HCT116 (cell line): ENCODE data around the gene SPDYE18.
"Not testable (repeated sequence)": the region's sequence is repeated elsewhere in the genome, so short reads cannot be mapped to it uniquely, and the experiment has no call there.

Experiments
- CEBPB ChIP-seq: IDR thresholded peaks from 2 replicates; pipeline ENCODE4 v1.6.1; 2012; ENCODE audit warnings: low read depth
- EZH2 ChIP-seq: fragments of 200-600 bp; sonication (generic); IDR thresholded peaks from 2 replicates; pipeline ENCODE4 v1.6.1; 2017; ENCODE audit warnings: antibody characterized with exemption, mixed run types
- FOSL1 ChIP-seq: IDR thresholded peaks from 2 replicates; pipeline ENCODE4 v1.6.1; 2012; ENCODE audit warnings: low read depth
- POLR2A ChIP-seq: IDR thresholded peaks from 2 replicates; pipeline ENCODE4 v1.7.0; 2011; ENCODE audit warnings: borderline replicate concordance; ENCODE audit not compliant: insufficient read depth, insufficient read length; ENCODE audit errors: extremely low read depth
- POLR2AphosphoS5 ChIP-seq: IDR thresholded peaks from 2 replicates; pipeline ENCODE4 v1.6.1; 2011; ENCODE audit warnings: mild to moderate bottlenecking, low read depth, low read length, moderate library complexity
- RAD21 ChIP-seq: IDR thresholded peaks from 2 replicates; pipeline ENCODE4 v1.6.1; 2012; ENCODE audit warnings: low read depth, mild to moderate bottlenecking
- SIN3A ChIP-seq: IDR thresholded peaks from 2 replicates; pipeline ENCODE4 v1.6.1; 2012; ENCODE audit warnings: low read depth
- SP1 ChIP-seq: IDR thresholded peaks from 2 replicates; pipeline ENCODE4 v1.6.1; 2012; ENCODE audit warnings: low read depth
- YY1 ChIP-seq: IDR thresholded peaks from 2 replicates; pipeline ENCODE4 v1.6.1; 2011; ENCODE audit warnings: low read length, low read depth, moderate library complexity, mild to moderate bottlenecking; ENCODE audit not compliant: insufficient replicate concordance; ENCODE audit errors: extremely low read depth
- TF ChIP-seq, protein P1 (sequence below), 3 experiments: fragments of 200-600 bp in 1 of 3; sonication (generic) in 1 of 3; IDR thresholded peaks in 2 of 3; conservative IDR thresholded peaks in 1 of 3; 2 replicates each; pipeline ENCODE4 v1.5.1; 2012 to 2017; ENCODE audit warnings: low read depth in 2 of 3, low read length in 2 of 3, antibody characterized with exemption in 1 of 3, borderline replicate concordance in 1 of 3, control low read depth in 1 of 3, mild to moderate bottlenecking in 1 of 3, mixed read lengths in 1 of 3, mixed run types in 1 of 3, moderate library complexity in 1 of 3; ENCODE audit not compliant: insufficient read depth in 1 of 3
- TF ChIP-seq, protein P2 (sequence below): IDR thresholded peaks from 2 replicates; pipeline ENCODE4 v1.6.1; 2012; ENCODE audit warnings: low read depth

DNA sequence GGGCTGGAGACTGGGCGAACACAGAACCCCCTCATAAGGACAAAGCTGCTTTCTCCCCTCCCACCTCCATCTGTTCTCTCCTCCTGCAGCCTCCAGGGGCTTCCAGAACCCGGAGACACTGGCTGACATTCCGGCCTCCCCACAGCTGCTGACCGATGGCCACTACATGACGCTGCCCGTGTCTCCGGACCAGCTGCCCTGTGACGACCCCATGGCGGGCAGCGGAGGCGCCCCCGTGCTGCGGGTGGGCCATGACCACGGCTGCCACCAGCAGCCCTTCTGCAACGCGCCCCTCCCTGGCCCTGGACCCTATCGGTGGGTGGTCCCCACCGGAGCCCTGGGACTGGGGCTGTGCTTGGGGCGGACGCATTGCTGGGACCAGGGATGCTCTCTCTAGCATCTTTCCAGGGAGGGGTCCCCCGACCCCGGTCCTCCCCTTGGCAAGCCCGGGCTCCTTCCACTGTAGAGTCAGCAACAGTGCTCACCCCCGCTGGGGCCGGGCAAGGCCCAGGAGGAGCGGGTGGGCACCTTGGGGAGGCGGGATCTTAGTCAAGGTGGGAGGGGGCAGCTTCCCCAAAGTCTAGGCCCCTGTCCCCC, 56.8 kb downstream of the SPDYE18 start:
- TF ChIP-seq SIN3A, POLR2AphosphoS5, EZH2, FOSL1, POLR2A, YY1, CEBPB, RAD21, SP1: not testable (repeated sequence)
- TF ChIP-seq, protein P1, sequence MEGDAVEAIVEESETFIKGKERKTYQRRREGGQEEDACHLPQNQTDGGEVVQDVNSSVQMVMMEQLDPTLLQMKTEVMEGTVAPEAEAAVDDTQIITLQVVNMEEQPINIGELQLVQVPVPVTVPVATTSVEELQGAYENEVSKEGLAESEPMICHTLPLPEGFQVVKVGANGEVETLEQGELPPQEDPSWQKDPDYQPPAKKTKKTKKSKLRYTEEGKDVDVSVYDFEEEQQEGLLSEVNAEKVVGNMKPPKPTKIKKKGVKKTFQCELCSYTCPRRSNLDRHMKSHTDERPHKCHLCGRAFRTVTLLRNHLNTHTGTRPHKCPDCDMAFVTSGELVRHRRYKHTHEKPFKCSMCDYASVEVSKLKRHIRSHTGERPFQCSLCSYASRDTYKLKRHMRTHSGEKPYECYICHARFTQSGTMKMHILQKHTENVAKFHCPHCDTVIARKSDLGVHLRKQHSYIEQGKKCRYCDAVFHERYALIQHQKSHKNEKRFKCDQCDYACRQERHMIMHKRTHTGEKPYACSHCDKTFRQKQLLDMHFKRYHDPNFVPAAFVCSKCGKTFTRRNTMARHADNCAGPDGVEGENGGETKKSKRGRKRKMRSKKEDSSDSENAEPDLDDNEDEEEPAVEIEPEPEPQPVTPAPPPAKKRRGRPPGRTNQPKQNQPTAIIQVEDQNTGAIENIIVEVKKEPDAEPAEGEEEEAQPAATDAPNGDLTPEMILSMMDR (IDR thresholded peaks at IDR 0.05 in 2 of 3, conservative IDR thresholded peaks at IDR 0.05 in 1 of 3; ENCODE audit: borderline replicate concordance in 1 of 3, insufficient read depth in 1 of 3, low read depth in 2 of 3, low read length in 2 of 3): not testable (repeated sequence)
- TF ChIP-seq, protein P2, sequence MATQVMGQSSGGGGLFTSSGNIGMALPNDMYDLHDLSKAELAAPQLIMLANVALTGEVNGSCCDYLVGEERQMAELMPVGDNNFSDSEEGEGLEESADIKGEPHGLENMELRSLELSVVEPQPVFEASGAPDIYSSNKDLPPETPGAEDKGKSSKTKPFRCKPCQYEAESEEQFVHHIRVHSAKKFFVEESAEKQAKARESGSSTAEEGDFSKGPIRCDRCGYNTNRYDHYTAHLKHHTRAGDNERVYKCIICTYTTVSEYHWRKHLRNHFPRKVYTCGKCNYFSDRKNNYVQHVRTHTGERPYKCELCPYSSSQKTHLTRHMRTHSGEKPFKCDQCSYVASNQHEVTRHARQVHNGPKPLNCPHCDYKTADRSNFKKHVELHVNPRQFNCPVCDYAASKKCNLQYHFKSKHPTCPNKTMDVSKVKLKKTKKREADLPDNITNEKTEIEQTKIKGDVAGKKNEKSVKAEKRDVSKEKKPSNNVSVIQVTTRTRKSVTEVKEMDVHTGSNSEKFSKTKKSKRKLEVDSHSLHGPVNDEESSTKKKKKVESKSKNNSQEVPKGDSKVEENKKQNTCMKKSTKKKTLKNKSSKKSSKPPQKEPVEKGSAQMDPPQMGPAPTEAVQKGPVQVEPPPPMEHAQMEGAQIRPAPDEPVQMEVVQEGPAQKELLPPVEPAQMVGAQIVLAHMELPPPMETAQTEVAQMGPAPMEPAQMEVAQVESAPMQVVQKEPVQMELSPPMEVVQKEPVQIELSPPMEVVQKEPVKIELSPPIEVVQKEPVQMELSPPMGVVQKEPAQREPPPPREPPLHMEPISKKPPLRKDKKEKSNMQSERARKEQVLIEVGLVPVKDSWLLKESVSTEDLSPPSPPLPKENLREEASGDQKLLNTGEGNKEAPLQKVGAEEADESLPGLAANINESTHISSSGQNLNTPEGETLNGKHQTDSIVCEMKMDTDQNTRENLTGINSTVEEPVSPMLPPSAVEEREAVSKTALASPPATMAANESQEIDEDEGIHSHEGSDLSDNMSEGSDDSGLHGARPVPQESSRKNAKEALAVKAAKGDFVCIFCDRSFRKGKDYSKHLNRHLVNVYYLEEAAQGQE: not testable (repeated sequence)
